Stomach (tissue), 9 donors: ENCODE data around the gene CIB1. TPM values are rescaled to one million over a fixed set of nuclear protein-coding genes. Genes with fewer than 3 reads are reported as not detected.

ENCODE experiments used
- DNase-seq, 2 donors: peaks; one replicate each; pipeline versions ENCODE4 v3.0.0 to v3.0.0-alpha.2; 2013 to 2019
- H3K27ac ChIP-seq, 5 donors: fragments of 200-600 bp in 4 of 5; sonication (generic) in 4 of 5; one replicate each; pipeline ENCODE4 v1.5.1; 2013 to 2019; ENCODE audit warnings: mild to moderate bottlenecking in 1 of 5, moderate library complexity in 1 of 5
- H3K27me3 ChIP-seq, 3 donors: fragments of 200-600 bp; sonication (generic); one replicate each; pipeline ENCODE4 v1.5.1; 2017 to 2019; ENCODE audit warnings: mixed run types in 1 of 3
- H3K36me3 ChIP-seq, 4 donors: fragments of 200-600 bp; sonication (generic); 1 replicate in 3 of 4; 2 replicates in 1 of 4; pipeline ENCODE4 v1.5.1; 2016 to 2019
- H3K4me1 ChIP-seq, 4 donors: fragments of 200-600 bp; sonication (generic); one replicate each; pipeline ENCODE4 v1.5.1; 2016 to 2019
- H3K4me3 ChIP-seq, 4 donors: fragments of 200-600 bp; sonication (generic) in 3 of 4; one replicate each; pipeline ENCODE4 v1.5.1; 2016 to 2019; ENCODE audit warnings: mild to moderate bottlenecking in 1 of 4
- H3K9me3 ChIP-seq, 4 donors: fragments of 200-600 bp; sonication (generic); one replicate each; pipeline ENCODE4 v1.5.1; 2016 to 2019
- EP300 ChIP-seq: sonication (generic); formaldehyde crosslinking; IDR thresholded peaks from one replicate; pipeline ENCODE4 v1.6.1; 2017; ENCODE audit warnings: antibody characterized with exemption
- POLR2A ChIP-seq, 4 donors: fragments of 450-650 bp; IDR thresholded peaks; one replicate each; pipeline ENCODE4 v1.6.1; 2016; ENCODE audit warnings: antibody characterized with exemption in 4 of 4, control low read depth in 2 of 4, mild to moderate bottlenecking in 1 of 4, moderate library complexity in 1 of 4
- POLR2AphosphoS5 ChIP-seq, 3 donors: sonication (generic); formaldehyde crosslinking; IDR thresholded peaks; one replicate each; pipeline ENCODE4 v1.6.1; 2016; ENCODE audit warnings: antibody characterized with exemption in 3 of 3
- WGBS, 5 donors: extraction: QIAGEN DNeasy Blood & Tissue Kit in 3 of 5; methylation state at CpG; one replicate each; pipeline versions ENCODE4 v1.1.5 to v1.1.7; 2013 to 2018; 5-methylcytosine and 5-hydroxymethylcytosine counted together
- intact Hi-C: fragments of 100-400 bp; cut with DNase I; formaldehyde crosslinking; loops from one replicate; pipeline ENCODE4 v1.15.1; 2023; ENCODE audit warnings: low total_unique reads
- polyA plus RNA-seq, 3 donors: library from polyadenylated mRNA; stranded (reverse); fragments of 200-250 nt; gene quantifications; one replicate each; pipeline ENCODE4 v1.2.3, GENCODE V29; 2013
- total RNA-seq, 5 donors: library from RNA; depleted of rRNA; stranded (reverse); fragments of >200 nt; gene quantifications; one replicate each; pipeline versions ENCODE4 v1.1.0 to v1.2.3, GENCODE V29; 2014 to 2016
- TF ChIP-seq, protein P1 (sequence below), 7 experiments: fragments of 450-650 bp in 4 of 7; fragments of 200-600 bp in 3 of 7; sonication (generic) in 3 of 7; IDR thresholded peaks; one replicate each; pipeline ENCODE4 v1.5.1; 2016 to 2019; ENCODE audit warnings: antibody characterized with exemption in 7 of 7, control low read depth in 2 of 7, mild to moderate bottlenecking in 1 of 7
- donor health status: healthy with polysubstance abuse.
- donor health status: Bipolar disorder and iron deficiency.
- donor health status: healthy.

The CIB1 gene
- total and polyA plus RNA-seq, 8 donors = 27.4 to 206 (median 95.5) TPM

GRCh38 chr15:90259524-90259923 lies 25.8 kb upstream of the CIB1 start:
- intact Hi-C loops = no loop called here
- Histone ChIP-seq H3K36me3 (no peaks in the 10 kb centered on the region), H3K4me1 (peaks cover 3 to 4% (median 3%) of the 10 kb centered on the region in 4 donors), H3K9me3 (no peaks in the 10 kb centered on the region), H3K4me3 (no peak overlapping the region), H3K27ac (no peak overlapping the region), H3K27me3 (no peaks in the 10 kb centered on the region)
- WGBS, 5 donors = 64 to 76% (median 75%) methylated on average over 5 of the region's 5 CpGs
- TF ChIP-seq, protein P1, sequence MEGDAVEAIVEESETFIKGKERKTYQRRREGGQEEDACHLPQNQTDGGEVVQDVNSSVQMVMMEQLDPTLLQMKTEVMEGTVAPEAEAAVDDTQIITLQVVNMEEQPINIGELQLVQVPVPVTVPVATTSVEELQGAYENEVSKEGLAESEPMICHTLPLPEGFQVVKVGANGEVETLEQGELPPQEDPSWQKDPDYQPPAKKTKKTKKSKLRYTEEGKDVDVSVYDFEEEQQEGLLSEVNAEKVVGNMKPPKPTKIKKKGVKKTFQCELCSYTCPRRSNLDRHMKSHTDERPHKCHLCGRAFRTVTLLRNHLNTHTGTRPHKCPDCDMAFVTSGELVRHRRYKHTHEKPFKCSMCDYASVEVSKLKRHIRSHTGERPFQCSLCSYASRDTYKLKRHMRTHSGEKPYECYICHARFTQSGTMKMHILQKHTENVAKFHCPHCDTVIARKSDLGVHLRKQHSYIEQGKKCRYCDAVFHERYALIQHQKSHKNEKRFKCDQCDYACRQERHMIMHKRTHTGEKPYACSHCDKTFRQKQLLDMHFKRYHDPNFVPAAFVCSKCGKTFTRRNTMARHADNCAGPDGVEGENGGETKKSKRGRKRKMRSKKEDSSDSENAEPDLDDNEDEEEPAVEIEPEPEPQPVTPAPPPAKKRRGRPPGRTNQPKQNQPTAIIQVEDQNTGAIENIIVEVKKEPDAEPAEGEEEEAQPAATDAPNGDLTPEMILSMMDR (IDR thresholded peaks at IDR 0.05) = no peak
- TF ChIP-seq EP300 = no peak
- TF ChIP-seq POLR2A (IDR thresholded peaks at IDR 0.05) = no peak
- TF ChIP-seq POLR2AphosphoS5 (IDR thresholded peaks at IDR 0.05) = no peak
- DNase-seq = no peak

DNA sequence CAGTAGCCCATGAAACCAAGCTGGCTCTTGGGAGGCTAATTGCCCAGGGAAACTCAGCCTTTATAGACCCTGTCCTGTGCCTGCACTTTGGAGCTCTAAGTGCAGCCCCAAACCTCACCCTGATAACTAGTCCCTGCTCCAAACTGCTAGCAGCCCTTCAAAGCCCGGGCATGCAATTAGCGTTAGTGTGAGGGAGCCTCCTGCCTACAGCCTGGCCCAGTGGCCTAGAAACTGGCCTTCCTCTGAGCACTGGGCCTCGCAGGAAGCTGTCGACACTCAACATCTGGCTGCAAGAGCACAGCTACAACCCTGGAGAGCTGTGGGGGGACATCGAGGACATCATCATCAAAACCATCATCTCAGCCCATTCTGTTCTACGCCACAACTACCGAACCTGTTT lies 24.0 kb upstream of the CIB1 start:
- no peak for TF ChIP-seq POLR2AphosphoS5 (IDR thresholded peaks at IDR 0.05)
- TF ChIP-seq EP300 = no peak
- TF ChIP-seq, protein P1 (IDR thresholded peaks at IDR 0.05) = no peak
- TF ChIP-seq POLR2A (IDR thresholded peaks at IDR 0.05) = no peak
- 77 to 92% (median 89%) methylated on average over 7 of the region's 7 CpGs for WGBS, 5 donors
- no peaks in the 10 kb centered on the region for H3K27me3 ChIP-seq
- H3K4me1 ChIP-seq = no peaks in the 10 kb centered on the region
- no peaks in the 10 kb centered on the region for H3K36me3 ChIP-seq
- no peaks in the 10 kb centered on the region for H3K9me3 ChIP-seq
- no peak overlapping the region for H3K4me3 ChIP-seq
- H3K27ac ChIP-seq = no peak overlapping the region
- no peak for DNase-seq
- intact Hi-C loops = no loop called here

- no peaks in the 10 kb centered on the region for H3K27me3 ChIP-seq
- H3K4me3 ChIP-seq = peak within 1 kb of the TSS; percentile 62 to 73 (median 63)
- DNase-seq = peak; percentile 96 to 97
- no peaks in the 10 kb centered on the region for H3K36me3 ChIP-seq
- TF ChIP-seq POLR2A (IDR thresholded peaks at IDR 0.05) = no peak
- peak; percentile 10 to 60 (median 32) for TF ChIP-seq POLR2AphosphoS5 (IDR thresholded peaks at IDR 0.05)
- peak within 1 kb of the TSS; percentile 43 to 69 (median 51) for H3K27ac ChIP-seq
- H3K9me3 ChIP-seq = no peaks in the 10 kb centered on the region
- intact Hi-C loops = no loop called here
- WGBS, 5 donors = 1 to 3% (median 2%) methylated on average over 18 to 44 of the region's 44 CpGs
- peaks cover 4 to 17% (median 14%) of the 10 kb centered on the region in 4 donors for H3K4me1 ChIP-seq
Measured at GRCh38 chr15:90249203-90249863, 15.6 kb upstream of the CIB1 start, which contains the start of gene TTLL13. Gene TTLL13, plus strand, starts transcription at chr15:90249556. Its CDS starts 1,075 bp downstream, at chr15:90250631.

- peak overlapping the region in 4 of 5 donors; percentile 43 to 69 (median 54) for H3K27ac ChIP-seq
- intact Hi-C loops = no loop called here
- peak overlapping the region; percentile 62 to 73 (median 63) for H3K4me3 ChIP-seq
- peaks cover 4 to 17% (median 14%) of the 10 kb centered on the region in 4 donors for H3K4me1 ChIP-seq
- no peaks in the 10 kb centered on the region for H3K36me3 ChIP-seq
- H3K9me3 ChIP-seq = no peaks in the 10 kb centered on the region
- DNase-seq = no peak
- TF ChIP-seq, protein P1 (IDR thresholded peaks at IDR 0.05) = no peak
- TF ChIP-seq POLR2AphosphoS5 (IDR thresholded peaks at IDR 0.05) (no peak), EP300 (no peak), POLR2A (IDR thresholded peaks at IDR 0.05) (no peak)
- no peaks in the 10 kb centered on the region for H3K27me3 ChIP-seq
- WGBS, 5 donors = 45 to 76% (median 69%) methylated on average over 3 to 6 of the region's 6 CpGs
Measured at GRCh38 chr15:90248789-90249202, 15.1 kb upstream of the CIB1 start.
